BLaER1 (cell line): ENCODE measurements around the gene SV2C.
A peak's percentile ranks its signal among the peaks of the same experiment; 100 is the strongest.

Experiments used
- H3K27ac ChIP-seq: shearing (Covaris generic); formaldehyde crosslinking; 2 replicates; pipeline ENCODE4 v1.8.1; 2022
- H3K27me3 ChIP-seq: shearing (Covaris generic); formaldehyde crosslinking; 2 replicates; pipeline ENCODE4 v1.8.1; 2022
- H3K36me3 ChIP-seq: shearing (Covaris generic); formaldehyde crosslinking; 2 replicates; pipeline ENCODE4 v1.8.1; 2022
- H3K4me1 ChIP-seq: shearing (Covaris generic); formaldehyde crosslinking; 2 replicates; pipeline ENCODE4 v1.8.1; 2022
- H3K4me2 ChIP-seq: shearing (Covaris generic); formaldehyde crosslinking; 2 replicates; pipeline ENCODE4 v1.8.1; 2022
- H3K4me3 ChIP-seq: shearing (Covaris generic); formaldehyde crosslinking; 2 replicates; pipeline ENCODE4 v1.8.1; 2022
- H3K9ac ChIP-seq: shearing (Covaris generic); formaldehyde crosslinking; 2 replicates; pipeline ENCODE4 v1.8.1; 2022
- H3K9me3 ChIP-seq: shearing (Covaris generic); formaldehyde crosslinking; 2 replicates; pipeline ENCODE4 v1.8.1; 2022
- H4K20me1 ChIP-seq: shearing (Covaris generic); formaldehyde crosslinking; 2 replicates; pipeline ENCODE4 v1.8.1; 2022
- Cebpa-rat ChIP-seq: shearing (Covaris generic); IDR thresholded peaks from 2 replicates; pipeline ENCODE4 v1.8.1; 2022

SV2C gene

GRCh38 chr5:76137887-76138542 lies 54.8 kb downstream of the SV2C start:
- Histone ChIP-seq H4K20me1 (no peaks in the 10 kb centered on the region), H3K9me3 (no peaks in the 10 kb centered on the region), H3K27me3 (no peaks in the 10 kb centered on the region), H3K4me2 (no peak overlapping the region), H3K9ac (no peak overlapping the region), H3K27ac (no peak overlapping the region), H3K4me3 (no peak overlapping the region), H3K36me3 (no peaks in the 10 kb centered on the region), H3K4me1 (no peaks in the 10 kb centered on the region)
- TF ChIP-seq Cebpa-rat, result no peak

GRCh38 chr5:76143884-76144283 lies 60.7 kb downstream of the SV2C start:
- Histone ChIP-seq H3K36me3 (no peaks in the 10 kb centered on the region), H4K20me1 (no peaks in the 10 kb centered on the region), H3K4me3 (no peak overlapping the region), H3K9me3 (no peaks in the 10 kb centered on the region), H3K27me3 (no peaks in the 10 kb centered on the region), H3K4me2 (no peak overlapping the region), H3K4me1 (no peaks in the 10 kb centered on the region), H3K27ac (no peak overlapping the region), H3K9ac (no peak overlapping the region)
- peak; percentile 50; the same call in 1 of the 2 replicates for TF ChIP-seq Cebpa-rat

- no peak overlapping the region for H3K4me2 ChIP-seq
- H3K27me3 ChIP-seq, result no peaks in the 10 kb centered on the region
- no peak overlapping the region for H3K27ac ChIP-seq
- TF ChIP-seq Cebpa-rat, result no peak
- no peaks in the 10 kb centered on the region for H3K4me1 ChIP-seq
- no peak overlapping the region for H3K4me3 ChIP-seq
- no peaks in the 10 kb centered on the region for H3K9me3 ChIP-seq
- no peaks in the 10 kb centered on the region for H4K20me1 ChIP-seq
- H3K9ac ChIP-seq, result no peak overlapping the region
- H3K36me3 ChIP-seq, result no peaks in the 10 kb centered on the region
Measured at GRCh38 chr5:76144513-76145274, 61.5 kb downstream of the SV2C start.

GRCh38 chr5:76145945-76146344 lies 62.8 kb downstream of the SV2C start:
- H3K4me3 ChIP-seq, result no peak overlapping the region
- no peak overlapping the region for H3K9ac ChIP-seq
- no peaks in the 10 kb centered on the region for H3K4me1 ChIP-seq
- no peak overlapping the region for H3K4me2 ChIP-seq
- no peaks in the 10 kb centered on the region for H3K36me3 ChIP-seq
- H3K27ac ChIP-seq, result no peak overlapping the region
- no peaks in the 10 kb centered on the region for H3K27me3 ChIP-seq
- no peaks in the 10 kb centered on the region for H4K20me1 ChIP-seq
- TF ChIP-seq Cebpa-rat, result no peak
- no peaks in the 10 kb centered on the region for H3K9me3 ChIP-seq

GRCh38 chr5:76149636-76150035 lies 66.5 kb downstream of the SV2C start:
- no peak overlapping the region for H3K27ac ChIP-seq
- no peaks in the 10 kb centered on the region for H3K9me3 ChIP-seq
- no peak overlapping the region for H3K4me2 ChIP-seq
- H3K27me3 ChIP-seq, result no peaks in the 10 kb centered on the region
- no peak overlapping the region for H3K4me3 ChIP-seq
- H4K20me1 ChIP-seq, result no peaks in the 10 kb centered on the region
- no peak for TF ChIP-seq Cebpa-rat
- no peak overlapping the region for H3K9ac ChIP-seq
- no peaks in the 10 kb centered on the region for H3K4me1 ChIP-seq
- no peaks in the 10 kb centered on the region for H3K36me3 ChIP-seq

GRCh38 chr5:76152161-76152560 lies 69.0 kb downstream of the SV2C start:
- Histone ChIP-seq H3K4me2 (no peak overlapping the region), H3K36me3 (no peaks in the 10 kb centered on the region), H3K27me3 (no peaks in the 10 kb centered on the region), H3K9ac (no peak overlapping the region), H3K4me1 (no peaks in the 10 kb centered on the region), H3K27ac (no peak overlapping the region), H4K20me1 (no peaks in the 10 kb centered on the region), H3K4me3 (no peak overlapping the region), H3K9me3 (no peaks in the 10 kb centered on the region)
- no peak for TF ChIP-seq Cebpa-rat

GRCh38 chr5:76152700-76153099 lies 69.5 kb downstream of the SV2C start:
- H3K4me2 ChIP-seq, result no peak overlapping the region
- H3K9me3 ChIP-seq, result no peaks in the 10 kb centered on the region
- no peak overlapping the region for H3K27ac ChIP-seq
- no peaks in the 10 kb centered on the region for H3K36me3 ChIP-seq
- no peak overlapping the region for H3K4me3 ChIP-seq
- H4K20me1 ChIP-seq, result no peaks in the 10 kb centered on the region
- TF ChIP-seq Cebpa-rat, result no peak
- H3K27me3 ChIP-seq, result no peaks in the 10 kb centered on the region
- H3K9ac ChIP-seq, result no peak overlapping the region
- no peaks in the 10 kb centered on the region for H3K4me1 ChIP-seq

GRCh38 chr5:76153271-76153670 lies 70.1 kb downstream of the SV2C start:
- Histone ChIP-seq H3K4me3 (no peak overlapping the region), H4K20me1 (no peaks in the 10 kb centered on the region), H3K9ac (no peak overlapping the region), H3K36me3 (no peaks in the 10 kb centered on the region), H3K9me3 (no peaks in the 10 kb centered on the region), H3K27ac (no peak overlapping the region), H3K4me1 (no peaks in the 10 kb centered on the region), H3K27me3 (no peaks in the 10 kb centered on the region), H3K4me2 (no peak overlapping the region)
- TF ChIP-seq Cebpa-rat, result no peak

- no peaks in the 10 kb centered on the region for H3K4me1 ChIP-seq
- TF ChIP-seq Cebpa-rat, result no peak
- no peaks in the 10 kb centered on the region for H4K20me1 ChIP-seq
- no peak overlapping the region for H3K4me2 ChIP-seq
- no peak overlapping the region for H3K9ac ChIP-seq
- no peak overlapping the region for H3K4me3 ChIP-seq
- H3K27ac ChIP-seq, result no peak overlapping the region
- no peaks in the 10 kb centered on the region for H3K9me3 ChIP-seq
- no peaks in the 10 kb centered on the region for H3K27me3 ChIP-seq
- no peaks in the 10 kb centered on the region for H3K36me3 ChIP-seq
Measured at GRCh38 chr5:76154009-76154690, 71.0 kb downstream of the SV2C start.

- Histone ChIP-seq H3K36me3 (no peaks in the 10 kb centered on the region), H3K27ac (no peak overlapping the region), H3K9me3 (no peaks in the 10 kb centered on the region), H3K4me1 (no peaks in the 10 kb centered on the region), H4K20me1 (no peaks in the 10 kb centered on the region), H3K9ac (no peak overlapping the region), H3K4me3 (no peak overlapping the region), H3K4me2 (no peak overlapping the region), H3K27me3 (no peaks in the 10 kb centered on the region)
- TF ChIP-seq Cebpa-rat, result no peak
Measured at GRCh38 chr5:76155536-76155935, 72.4 kb downstream of the SV2C start.
